SK-N-SH (cell line): Measurements from ENCODE around the gene IFNA10. TPM values are rescaled to one million over a fixed set of nuclear protein-coding genes. Genes with fewer than 3 reads are reported as not detected.
"Not testable (repeated sequence)": the region's sequence is repeated elsewhere in the genome, so short reads cannot be mapped to it uniquely, and the experiment has no call there.

ENCODE experiments used
- CTCF ChIA-PET: fragments of 300-600, 350-600 bp; formaldehyde crosslinking; extraction: SDS; loops from one replicate; lab custom pipeline; 2021; lab: Yijun Ruan, JAX
- POLR2A ChIA-PET: fragments of 350-600 bp; sonication (Branson Sonifier 250); formaldehyde crosslinking; extraction: SDS; loops from one replicate; lab custom pipeline; 2020; ENCODE audit warnings: antibody characterized with exemption, inconsistent platforms; lab: Yijun Ruan, JAX
- DNase-seq: peaks from one replicate; pipeline ENCODE4 v3.0.0; 2012
- H2AFZ ChIP-seq: fragments of 200-600 bp; sonication (generic); 2 replicates; pipeline ENCODE4 v1.8.1; 2016; ENCODE audit warnings: antibody characterized with exemption, mild to moderate bottlenecking, low read depth
- H3F3A ChIP-seq: fragments of 200-600 bp; sonication (generic); replicated peaks from 2 replicates; pipeline ENCODE3; 2016; ENCODE audit warnings: antibody characterized with exemption, mild to moderate bottlenecking; ENCODE audit not compliant: insufficient read depth
- H3K27ac ChIP-seq, 2 experiments: fragments of 200-500 bp in 1 of 2; fragments of 200-600 bp in 1 of 2; sonication (Bioruptor generic) in 1 of 2; sonication (generic), shearing (Covaris generic) in 1 of 2; 2 replicates each; pipeline versions ENCODE4 v1.5.1 to v1.6.1; 2014 to 2016; ENCODE audit warnings: low read depth in 2 of 2, inconsistent platforms in 1 of 2, low read length in 1 of 2, mild to moderate bottlenecking in 1 of 2, mixed read lengths in 1 of 2
- H3K27me3 ChIP-seq: fragments of 200-600 bp; sonication (generic), shearing (Covaris generic); 2 replicates; pipeline ENCODE4 v1.6.1; 2016; ENCODE audit warnings: mixed run types; ENCODE audit not compliant: insufficient read depth
- H3K36me3 ChIP-seq, 2 experiments: fragments of 200-500 bp in 1 of 2; fragments of 200-600 bp in 1 of 2; sonication (Bioruptor generic) in 1 of 2; sonication (generic) in 1 of 2; replicated peaks in 1 of 2; 2 replicates each; pipeline versions ENCODE3 to v1.5.1; 2014 to 2016; ENCODE audit warnings: low read length in 1 of 2, mild to moderate bottlenecking in 1 of 2; ENCODE audit not compliant: insufficient read depth in 2 of 2, control insufficient read depth in 1 of 2
- H3K4me1 ChIP-seq, 2 experiments: fragments of 200-500 bp in 1 of 2; fragments of 200-600 bp in 1 of 2; sonication (Bioruptor generic) in 1 of 2; sonication (generic), shearing (Covaris generic) in 1 of 2; 2 replicates each; pipeline versions ENCODE4 v1.5.1 to v1.6.1; 2014 to 2016; ENCODE audit warnings: low read depth in 1 of 2, low read length in 1 of 2, mixed run types in 1 of 2; ENCODE audit not compliant: insufficient read depth in 2 of 2, control insufficient read depth in 1 of 2
- H3K4me2 ChIP-seq: fragments of 200-600 bp; sonication (generic), shearing (Covaris generic); 2 replicates; pipeline ENCODE4 v1.6.1; 2017; ENCODE audit warnings: mixed run types
- H3K4me3 ChIP-seq, 2 experiments: fragments of 200-500 bp in 1 of 2; fragments of 200-600 bp in 1 of 2; sonication (Bioruptor generic) in 1 of 2; sonication (generic), shearing (Covaris generic) in 1 of 2; 2 replicates each; pipeline versions ENCODE4 v1.5.1 to v1.8.1; 2014 to 2016; ENCODE audit warnings: low read depth in 2 of 2, inconsistent platforms in 1 of 2, low read length in 1 of 2, mild to moderate bottlenecking in 1 of 2, mixed read lengths in 1 of 2, moderate library complexity in 1 of 2
- H3K79me2 ChIP-seq: fragments of 200-600 bp; sonication (generic); 2 replicates; pipeline ENCODE4 v1.8.1; 2017; ENCODE audit warnings: mild to moderate bottlenecking; ENCODE audit not compliant: insufficient read depth
- H3K9ac ChIP-seq: fragments of 200-600 bp; sonication (generic); 2 replicates; pipeline ENCODE4 v1.6.1; 2017; ENCODE audit warnings: mixed run types
- H3K9me2 ChIP-seq: fragments of 200-600 bp; sonication (generic); 2 replicates; pipeline ENCODE4 v1.6.1; 2017; ENCODE audit warnings: mixed run types
- H3K9me3 ChIP-seq: fragments of 200-600 bp; sonication (generic); 2 replicates; pipeline ENCODE4 v1.6.1; 2017; ENCODE audit warnings: mixed run types, mild to moderate bottlenecking, moderate library complexity
- H4K20me1 ChIP-seq: fragments of 200-600 bp; sonication (generic); 2 replicates; pipeline ENCODE4 v1.6.1; 2017; ENCODE audit warnings: mild to moderate bottlenecking, mixed run types; ENCODE audit not compliant: insufficient read depth
- EP300 ChIP-seq, 2 experiments: IDR thresholded peaks; 2 replicates each; pipeline versions ENCODE4 v1.4.0 to v1.6.1; 2012; ENCODE audit warnings: borderline replicate concordance in 1 of 2, low read depth in 1 of 2, low read length in 1 of 2
- GATA2 ChIP-seq: sonication (generic); formaldehyde crosslinking; IDR thresholded peaks from 2 replicates; pipeline ENCODE4 v1.5.0; 2020; ENCODE audit warnings: mild to moderate bottlenecking, missing genetic modification reagents
- RAD21 ChIP-seq: IDR thresholded peaks from 2 replicates; pipeline ENCODE4 v1.6.1; 2012; ENCODE audit warnings: mild to moderate bottlenecking, low read length
- RCOR1 ChIP-seq: fragments of 150-350 bp; IDR thresholded peaks from 2 replicates; pipeline ENCODE4 v1.6.1; 2017; ENCODE audit warnings: antibody characterized with exemption, low read length
- RXRA ChIP-seq: IDR thresholded peaks from 2 replicates; pipeline ENCODE4 v1.4.0; 2012; ENCODE audit warnings: low read depth, mild to moderate bottlenecking, borderline replicate concordance
- SIN3A ChIP-seq: IDR thresholded peaks from 2 replicates; pipeline ENCODE4 v1.6.1; 2012; ENCODE audit warnings: low read depth, mild to moderate bottlenecking, low read length, moderate library complexity, borderline replicate concordance
- SMC3 ChIP-seq: IDR thresholded peaks from 2 replicates; pipeline ENCODE4 v1.6.1; 2012; ENCODE audit warnings: low read depth, low read length, improper control_type of control experiment
- TEAD4 ChIP-seq: IDR thresholded peaks from 2 replicates; pipeline ENCODE4 v1.4.0; 2012; ENCODE audit warnings: mild to moderate bottlenecking, borderline replicate concordance; ENCODE audit not compliant: insufficient read depth
- YY1 ChIP-seq: IDR thresholded peaks from 2 replicates; pipeline ENCODE4 v1.4.0; 2012; ENCODE audit warnings: low read depth, mild to moderate bottlenecking
- WGBS: methylation state at CpG from one replicate; pipeline ENCODE4 v1.1.6; 2017; ENCODE audit warnings: low lambda C conversion rate; 5-methylcytosine and 5-hydroxymethylcytosine counted together
- polyA plus RNA-seq, 3 experiments: library from polyadenylated mRNA; depleted of rRNA; stranded (reverse); fragments of >200 nt; gene quantifications; 2 replicates each; pipeline ENCODE4 v1.2.3, GENCODE V29; 2012
- TF ChIP-seq, protein P1 (sequence below): IDR thresholded peaks from 2 replicates; pipeline ENCODE4; 2012
- TF ChIP-seq, protein P2 (sequence below): fragments of 150-350 bp; IDR thresholded peaks from 2 replicates; pipeline ENCODE4 v1.6.1; 2017; ENCODE audit warnings: antibody characterized with exemption, low read length, low read depth, borderline replicate concordance

Gene IFNA10
- polyA plus RNA-seq, 1 of the 3 experiments (the other 2 are of a cell fraction), result not detected

DNA sequence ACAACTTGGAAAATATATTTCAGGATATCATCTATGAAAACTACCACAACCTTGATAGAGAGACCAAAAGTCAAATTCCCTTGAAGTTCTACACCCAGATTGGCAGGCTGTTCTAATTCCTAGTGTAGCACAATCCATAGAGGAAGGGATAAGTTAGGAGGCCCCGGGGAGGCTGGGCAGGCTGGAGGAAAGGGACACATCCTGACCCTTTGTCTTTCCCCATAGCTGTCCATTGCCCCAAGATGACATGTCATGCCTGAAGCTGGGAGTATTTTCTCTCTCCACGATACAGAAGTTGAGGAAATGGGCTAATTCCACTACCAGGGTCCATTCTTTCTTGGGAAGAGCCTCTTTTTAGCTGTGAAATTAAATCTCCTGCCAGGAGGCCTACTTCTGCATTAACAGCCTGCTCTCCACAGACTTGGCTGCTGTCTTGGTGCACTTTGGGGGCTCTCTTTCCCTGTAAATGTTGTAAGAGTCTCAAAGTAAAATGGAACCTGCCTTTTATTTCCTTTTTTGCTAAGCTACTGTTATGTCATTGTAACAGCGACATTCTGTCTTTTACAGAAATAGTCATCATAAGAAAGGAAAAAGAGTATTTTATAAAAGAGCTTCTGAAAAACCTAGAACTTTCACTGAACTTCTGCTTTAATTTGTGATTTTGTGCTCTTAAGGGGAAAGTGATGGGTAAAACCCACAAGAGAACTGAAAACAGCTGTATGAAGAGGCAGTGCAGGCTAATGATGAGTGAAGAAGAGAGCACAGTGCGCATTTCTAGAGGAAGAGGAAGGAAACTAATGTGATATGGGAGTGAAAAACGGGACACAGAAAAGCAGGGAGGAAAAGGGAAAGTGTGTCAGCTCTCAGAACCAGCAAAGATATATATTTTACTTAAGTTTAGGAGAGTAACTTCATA is 6.7 kb upstream of the IFNA10 start:
- CTCF ChIA-PET, result interaction anchor here (0.8 to 2.4 kb wide), 4 partner anchors 9 to 60 kb away, joined by 3 to 10 read pairs (median 3); no protein-coding TSS in a partner anchor
- POLR2A ChIA-PET, result not testable (repeated sequence)

GRCh38 chr9:21212160-21212559 is 5.2 kb upstream of the IFNA10 start:
- H3K27ac ChIP-seq, H3K27me3 ChIP-seq, H2AFZ ChIP-seq, H4K20me1 ChIP-seq, H3K36me3 ChIP-seq, H3K79me2 ChIP-seq, H3K4me2 ChIP-seq, H3F3A ChIP-seq, H3K4me1 ChIP-seq, DNase-seq, H3K9me3 ChIP-seq, H3K9ac ChIP-seq, H3K4me3 ChIP-seq, H3K9me2 ChIP-seq, POLR2A ChIA-PET: not testable (repeated sequence)
- WGBS, result 0% methylated on average over 1 of the region's 2 CpGs
- CTCF ChIA-PET, result interaction anchor here (2.4 kb wide), 1 partner anchor 17 kb away, joined by 10 read pairs; no protein-coding TSS in a partner anchor

More for the DNA sequence above, 6.7 kb upstream of the IFNA10 start:
- H3K9ac ChIP-seq, H3K4me3 ChIP-seq, H4K20me1 ChIP-seq, H3K27ac ChIP-seq, H3K4me2 ChIP-seq, H3K9me3 ChIP-seq, H3K4me1 ChIP-seq, H3K27me3 ChIP-seq, H3F3A ChIP-seq, DNase-seq, H3K36me3 ChIP-seq, H2AFZ ChIP-seq, H3K9me2 ChIP-seq, H3K79me2 ChIP-seq: not testable (repeated sequence)
- TF ChIP-seq RAD21, result peak; percentile 39
- WGBS, result 4% methylated on average over 5 of the region's 5 CpGs

DNA sequence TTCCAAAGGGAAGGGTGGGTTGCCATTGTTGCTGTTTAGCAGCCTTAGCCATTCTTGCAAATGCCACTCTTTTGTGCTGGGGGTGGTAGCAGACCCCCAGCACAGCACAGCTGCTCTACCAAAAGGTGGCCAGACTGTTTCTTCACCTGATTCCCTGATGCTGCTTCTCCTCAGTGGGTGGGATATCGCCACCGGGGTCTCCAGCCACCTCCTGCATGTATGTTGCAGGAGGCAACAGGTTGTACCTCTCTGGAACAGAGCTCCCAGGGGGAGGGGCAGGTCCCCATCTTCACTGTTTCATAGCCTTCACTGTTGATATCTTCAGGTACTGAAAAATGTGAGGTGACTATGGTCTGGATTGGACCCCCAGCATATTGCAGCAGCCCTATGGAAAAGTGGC is 3.8 kb upstream of the IFNA10 start:
- POLR2A ChIA-PET, H3F3A ChIP-seq, H4K20me1 ChIP-seq, H3K4me3 ChIP-seq, H3K27me3 ChIP-seq, H3K4me2 ChIP-seq, H3K36me3 ChIP-seq, DNase-seq, H3K27ac ChIP-seq, H3K79me2 ChIP-seq, H3K9me2 ChIP-seq, H2AFZ ChIP-seq, H3K4me1 ChIP-seq, H3K9me3 ChIP-seq, H3K9ac ChIP-seq: not testable (repeated sequence)
- CTCF ChIA-PET, result interaction anchor here (1.0 kb wide), 1 partner anchor 16 kb away, joined by 6 read pairs; no protein-coding TSS in a partner anchor
- 0% methylated on average over 2 of the region's 2 CpGs for WGBS

- no peaks in the 10 kb centered on the region for H3K4me1 ChIP-seq
- ChIA-PET POLR2A (no interaction called here), CTCF (interaction anchor here (1.0 kb wide), 1 partner anchor 15 kb away, joined by 6 read pairs; no protein-coding TSS in a partner anchor)
- H3K27me3 ChIP-seq, result no peaks in the 10 kb centered on the region; the same call in 1 of the 2 replicates
- no peaks in the 10 kb centered on the region for H3K36me3 ChIP-seq
- no peaks in the 10 kb centered on the region for H3K9me2 ChIP-seq
- no peaks in the 10 kb centered on the region for H4K20me1 ChIP-seq
- DNase-seq, result no peak
- no peaks in the 10 kb centered on the region for H3F3A ChIP-seq
- H3K4me3 ChIP-seq, result no peak overlapping the region
- H3K4me2 ChIP-seq, result no peak overlapping the region
- WGBS, result 10% methylated on average over 3 of the region's 7 CpGs
- no peaks in the 10 kb centered on the region for H3K9me3 ChIP-seq
- no peak overlapping the region for H2AFZ ChIP-seq
- no peak overlapping the region for H3K27ac ChIP-seq
- no peak overlapping the region for H3K9ac ChIP-seq
- no peaks in the 10 kb centered on the region for H3K79me2 ChIP-seq
- TF ChIP-seq EP300 (IDR thresholded peaks at IDR 0.05; ENCODE audit: borderline replicate concordance in 1 of 2, low read depth in 1 of 2, low read length in 1 of 2) (no peak), RXRA (no peak), GATA2 (CRISPR knock-in tag) (no peak), SIN3A (no peak), RCOR1 (no peak), SMC3 (no peak), YY1 (no peak), TEAD4 (no peak)
- TF ChIP-seq, protein P1, sequence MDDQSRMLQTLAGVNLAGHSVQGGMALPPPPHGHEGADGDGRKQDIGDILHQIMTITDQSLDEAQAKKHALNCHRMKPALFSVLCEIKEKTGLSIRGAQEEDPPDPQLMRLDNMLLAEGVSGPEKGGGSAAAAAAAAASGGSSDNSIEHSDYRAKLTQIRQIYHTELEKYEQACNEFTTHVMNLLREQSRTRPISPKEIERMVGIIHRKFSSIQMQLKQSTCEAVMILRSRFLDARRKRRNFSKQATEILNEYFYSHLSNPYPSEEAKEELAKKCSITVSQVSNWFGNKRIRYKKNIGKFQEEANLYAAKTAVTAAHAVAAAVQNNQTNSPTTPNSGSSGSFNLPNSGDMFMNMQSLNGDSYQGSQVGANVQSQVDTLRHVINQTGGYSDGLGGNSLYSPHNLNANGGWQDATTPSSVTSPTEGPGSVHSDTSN, result no peak
- TF ChIP-seq, protein P2, sequence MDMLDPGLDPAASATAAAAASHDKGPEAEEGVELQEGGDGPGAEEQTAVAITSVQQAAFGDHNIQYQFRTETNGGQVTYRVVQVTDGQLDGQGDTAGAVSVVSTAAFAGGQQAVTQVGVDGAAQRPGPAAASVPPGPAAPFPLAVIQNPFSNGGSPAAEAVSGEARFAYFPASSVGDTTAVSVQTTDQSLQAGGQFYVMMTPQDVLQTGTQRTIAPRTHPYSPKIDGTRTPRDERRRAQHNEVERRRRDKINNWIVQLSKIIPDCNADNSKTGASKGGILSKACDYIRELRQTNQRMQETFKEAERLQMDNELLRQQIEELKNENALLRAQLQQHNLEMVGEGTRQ, result no peak
These were observed 3.4 kb upstream of the IFNA10 start for GRCh38 chr9:21210311-21210710.
